ENCODE measurements around the gene MLST8.

The MLST8 gene

GRCh38 chr16:2174396-2175131 is 30.7 kb upstream of the MLST8 start:
- intact Hi-C loops (cut with DNase I; ENCODE audit: low total_unique reads), result no loop called here
- TF ChIP-seq CTCF (IDR thresholded peaks at IDR 0.05), result no peak
- H3K9me3 ChIP-seq, result no peaks in the 10 kb centered on the region
- DNase-seq, result no peak
- peaks cover 0 to 3% (median 0%) of the 10 kb centered on the region in 4 donors for H3K4me1 ChIP-seq
- no peak overlapping the region for H3K4me3 ChIP-seq
- H3K27ac ChIP-seq, result no peak overlapping the region
- H3K27me3 ChIP-seq, result peaks cover 0 to 12% of the 10 kb centered on the region in 2 donors
- H3K36me3 ChIP-seq, result peaks cover 52 to 85% (median 80%) of the 10 kb centered on the region in 3 donors

- intact Hi-C loops (cut with DNase I; ENCODE audit: low total_unique reads), result no loop called here
- Histone ChIP-seq H3K27me3 (peaks cover 0 to 12% of the 10 kb centered on the region in 2 donors), H3K27ac (no peak overlapping the region), H3K36me3 (peaks cover 52 to 77% (median 77%) of the 10 kb centered on the region in 3 donors), H3K4me3 (no peak overlapping the region), H3K9me3 (no peaks in the 10 kb centered on the region), H3K4me1 (peaks cover 0 to 3% (median 0%) of the 10 kb centered on the region in 4 donors)
- no peak for TF ChIP-seq CTCF (IDR thresholded peaks at IDR 0.05)
- no peak for DNase-seq
These were observed 29.8 kb upstream of the MLST8 start for GRCh38 chr16:2175454-2175853.

- TF ChIP-seq CTCF (IDR thresholded peaks at IDR 0.05), result no peak
- no peak for DNase-seq
- Histone ChIP-seq H3K9me3 (no peaks in the 10 kb centered on the region), H3K4me3 (no peak overlapping the region), H3K4me1 (peaks cover 0 to 3% (median 0%) of the 10 kb centered on the region in 4 donors), H3K36me3 (peaks cover 52 to 71% (median 71%) of the 10 kb centered on the region in 3 donors), H3K27ac (no peak overlapping the region), H3K27me3 (peaks cover 0 to 14% of the 10 kb centered on the region in 2 donors)
- intact Hi-C loops (cut with DNase I; ENCODE audit: low total_unique reads), result no loop called here
These were observed 29.2 kb upstream of the MLST8 start for GRCh38 chr16:2176047-2176446.

- intact Hi-C loops (cut with DNase I; ENCODE audit: low total_unique reads), result no loop called here
- no peak for TF ChIP-seq CTCF (IDR thresholded peaks at IDR 0.05)
- peaks cover 0 to 14% of the 10 kb centered on the region in 2 donors for H3K27me3 ChIP-seq
- no peak for DNase-seq
- H3K9me3 ChIP-seq, result no peaks in the 10 kb centered on the region
- peaks cover 0 to 3% (median 0%) of the 10 kb centered on the region in 4 donors for H3K4me1 ChIP-seq
- H3K27ac ChIP-seq, result no peak overlapping the region
- H3K4me3 ChIP-seq, result no peak overlapping the region
- peaks cover 48 to 61% (median 60%) of the 10 kb centered on the region in 3 donors for H3K36me3 ChIP-seq
These were observed 28.2 kb upstream of the MLST8 start for GRCh38 chr16:2177101-2177500.

- H3K9me3 ChIP-seq, result no peaks in the 10 kb centered on the region
- TF ChIP-seq CTCF (IDR thresholded peaks at IDR 0.05), result no peak
- no peak overlapping the region for H3K4me3 ChIP-seq
- intact Hi-C loops (cut with DNase I; ENCODE audit: low total_unique reads), result no loop called here
- H3K4me1 ChIP-seq, result peaks cover 0 to 3% (median 0%) of the 10 kb centered on the region in 4 donors
- peaks cover 0 to 14% of the 10 kb centered on the region in 2 donors for H3K27me3 ChIP-seq
- H3K36me3 ChIP-seq, result peaks cover 45 to 57% (median 56%) of the 10 kb centered on the region in 3 donors
- H3K27ac ChIP-seq, result no peak overlapping the region
- no peak for DNase-seq
These were observed 27.7 kb upstream of the MLST8 start for GRCh38 chr16:2177561-2177960.

All from tibial artery (tissue), 4 donors.